Fibroblast of lung (primary cell): ENCODE data around the gene TMEM119. TPM values are rescaled to one million over a fixed set of nuclear protein-coding genes. Genes with fewer than 3 reads are reported as not detected.

ENCODE experiments used
- DNase-seq, 2 donors: peaks; one replicate each; pipeline versions ENCODE4 v3.0.0 to v3.0.0-alpha.2; 2010; ENCODE audit warnings: low read depth in 2 of 2
- H2AFZ ChIP-seq: 2 replicates; pipeline ENCODE4 v1.5.1; 2012; ENCODE audit warnings: low read length, control low read depth, inconsistent platforms
- H3K27ac ChIP-seq: 2 replicates; pipeline ENCODE4 v1.5.1; 2011; ENCODE audit warnings: low read length, control low read depth; ENCODE audit not compliant: insufficient read depth
- H3K27me3 ChIP-seq: 2 replicates; pipeline ENCODE4 v1.5.1; 2011; ENCODE audit warnings: mild to moderate bottlenecking, low read length; ENCODE audit not compliant: control insufficient read depth, insufficient read depth
- H3K36me3 ChIP-seq: 2 replicates; pipeline ENCODE4 v1.5.1; 2011; ENCODE audit warnings: low read length; ENCODE audit not compliant: control insufficient read depth, insufficient read depth
- H3K4me1 ChIP-seq: 2 replicates; pipeline ENCODE4 v1.5.1; 2011; ENCODE audit warnings: low read length; ENCODE audit not compliant: control insufficient read depth, insufficient read depth; ENCODE audit errors: extremely low read depth
- H3K4me2 ChIP-seq: 2 replicates; pipeline ENCODE4 v1.5.1; 2011; ENCODE audit warnings: low read length, control low read depth; ENCODE audit not compliant: insufficient read depth; ENCODE audit errors: extremely low read depth
- H3K4me3 ChIP-seq, 4 experiments: fragments of 200-600 bp in 1 of 4; sonication (generic) in 1 of 4; replicated peaks in 1 of 4; 2 replicates each; pipeline ENCODE4 v1.5.1; 2011 to 2016; ENCODE audit warnings: low read length in 4 of 4, low read depth in 3 of 4, mild to moderate bottlenecking in 3 of 4, control low read depth in 2 of 4, inconsistent platforms in 1 of 4, mixed read lengths in 1 of 4; ENCODE audit not compliant: insufficient read depth in 1 of 4; ENCODE audit errors: control extremely low read depth in 1 of 4
- H3K79me2 ChIP-seq: 2 replicates; pipeline ENCODE4 v1.5.1; 2012; ENCODE audit warnings: mild to moderate bottlenecking, low read length, inconsistent platforms; ENCODE audit not compliant: control insufficient read depth, insufficient read depth
- H3K9ac ChIP-seq: 2 replicates; pipeline ENCODE4 v1.5.1; 2011; ENCODE audit warnings: mild to moderate bottlenecking, low read length, control low read depth; ENCODE audit not compliant: insufficient read depth
- H3K9me3 ChIP-seq: 2 replicates; pipeline ENCODE4 v1.5.1; 2012; ENCODE audit warnings: low read depth, low read length; ENCODE audit not compliant: control insufficient read depth, insufficient read depth
- H4K20me1 ChIP-seq: 2 replicates; pipeline ENCODE4 v1.5.1; 2011; ENCODE audit warnings: low read length; ENCODE audit not compliant: control insufficient read depth, insufficient read depth; ENCODE audit errors: extremely low read depth
- CTCF ChIP-seq, 2 donors: IDR thresholded peaks in 1 of 2; conservative IDR thresholded peaks in 1 of 2; 1 replicate in 1 of 2; 2 replicates in 1 of 2; pipeline ENCODE4 v1.5.1; 2011 to 2012; ENCODE audit warnings: low read length in 2 of 2, control low read depth in 1 of 2, inconsistent platforms in 1 of 2, low read depth in 1 of 2, mild to moderate bottlenecking in 1 of 2
- EZH2 ChIP-seq: IDR thresholded peaks from 2 replicates; pipeline ENCODE4 v1.5.1; 2012; ENCODE audit warnings: low read length, control low read depth, mild to moderate bottlenecking; ENCODE audit errors: missing control alignments
- polyA plus RNA-seq, 2 donors: library from polyadenylated mRNA; depleted of rRNA in 1 of 2; stranded (reverse) in 1 of 2; unstranded in 1 of 2; fragments of >200 nt; gene quantifications; 2 replicates each; pipeline ENCODE4 v1.2.1, GENCODE V29; 2011 to 2012; ENCODE audit warnings: missing spikeins in 1 of 2
- total RNA-seq: library from RNA; depleted of rRNA; stranded (reverse); fragments of >200 nt; gene quantifications from 2 replicates; pipeline ENCODE4 v1.2.1, GENCODE V29; 2014

The TMEM119 gene
- total and polyA plus RNA-seq, 2 donors (not counting 1 experiment from before 2014, with no cell fraction given), result 154 to 358 TPM

- Histone ChIP-seq H3K9ac (no peak overlapping the region), H3K27me3 (no peaks in the 10 kb centered on the region), H4K20me1 (no peaks in the 10 kb centered on the region), H3K4me2 (no peak overlapping the region), H3K9me3 (no peaks in the 10 kb centered on the region), H3K27ac (no peak overlapping the region), H3K36me3 (no peaks in the 10 kb centered on the region), H3K4me1 (peaks cover 29% of the 10 kb centered on the region), H3K4me3 (no peak overlapping the region), H3K79me2 (no peaks in the 10 kb centered on the region), H2AFZ (no peak overlapping the region)
- TF ChIP-seq CTCF (conservative IDR thresholded peaks at IDR 0.05 in 1 of 2, IDR thresholded peaks at IDR 0.05 in 1 of 2; ENCODE audit: low read depth in 1 of 2, low read length in 2 of 2) (no peak), EZH2 (no peak)
- DNase-seq, result no peak
Observed at GRCh38 chr12:108627134-108627920, 29.4 kb upstream of the TMEM119 start.

DNA sequence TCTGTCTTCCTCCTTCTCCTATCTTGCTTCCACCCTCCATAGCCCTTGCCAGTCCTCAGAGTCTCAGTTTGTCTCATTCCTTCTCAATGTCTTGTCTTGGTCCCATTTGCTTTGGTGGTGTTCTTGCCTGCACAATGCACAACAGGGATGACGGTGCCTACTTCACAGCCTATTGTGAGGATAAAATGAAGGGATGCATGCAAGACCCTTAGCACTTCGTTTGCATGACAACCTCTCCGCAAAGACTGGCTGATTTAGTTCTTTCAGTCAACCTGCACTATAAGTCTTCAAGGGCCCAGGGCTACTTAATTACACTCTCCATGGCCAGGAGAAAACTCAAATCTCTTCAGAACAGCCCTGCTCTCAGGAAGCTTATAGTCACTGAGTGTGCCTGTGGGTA is 27.3 kb upstream of the TMEM119 start:
- Histone ChIP-seq H3K9me3 (no peaks in the 10 kb centered on the region), H3K36me3 (no peaks in the 10 kb centered on the region), H3K4me2 (no peak overlapping the region), H3K27ac (no peak overlapping the region), H3K79me2 (no peaks in the 10 kb centered on the region), H4K20me1 (no peaks in the 10 kb centered on the region), H3K4me1 (peaks cover 21% of the 10 kb centered on the region), H2AFZ (no peak overlapping the region), H3K27me3 (no peaks in the 10 kb centered on the region), H3K9ac (no peak overlapping the region), H3K4me3 (no peak overlapping the region)
- TF ChIP-seq CTCF (conservative IDR thresholded peaks at IDR 0.05 in 1 of 2, IDR thresholded peaks at IDR 0.05 in 1 of 2; ENCODE audit: low read depth in 1 of 2, low read length in 2 of 2), result no peak
- no peak for TF ChIP-seq EZH2
- no peak for DNase-seq

DNA sequence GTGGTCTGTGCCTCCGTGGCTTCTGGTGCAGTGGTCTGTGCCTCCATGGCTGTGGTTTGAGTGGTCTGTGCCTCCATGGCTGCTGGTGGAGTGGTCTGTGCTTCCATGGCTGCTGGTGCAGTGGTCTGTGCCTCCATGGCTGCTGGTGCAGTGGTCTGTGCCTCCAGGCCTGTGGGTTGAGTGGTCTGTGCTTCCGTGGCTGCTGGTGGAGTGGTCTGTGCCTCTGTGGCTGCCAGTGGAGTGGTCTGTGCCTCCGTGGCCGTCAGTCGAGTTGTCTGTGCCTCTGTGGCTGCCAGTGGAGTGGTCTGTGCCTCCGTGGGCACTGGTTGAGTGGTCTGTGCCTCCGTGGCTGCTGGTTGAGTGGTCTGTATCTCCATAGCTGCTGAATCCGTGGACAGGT is 25.7 kb upstream of the TMEM119 start:
- Histone ChIP-seq H2AFZ (no peak overlapping the region), H3K4me3 (no peak overlapping the region), H3K27me3 (no peaks in the 10 kb centered on the region), H3K4me2 (no peak overlapping the region), H3K36me3 (no peaks in the 10 kb centered on the region), H3K9ac (no peak overlapping the region), H3K27ac (no peak overlapping the region), H4K20me1 (no peaks in the 10 kb centered on the region), H3K4me1 (peaks cover 7% of the 10 kb centered on the region), H3K79me2 (no peaks in the 10 kb centered on the region), H3K9me3 (no peaks in the 10 kb centered on the region)
- no peak for DNase-seq
- no peak for TF ChIP-seq EZH2
- no peak for TF ChIP-seq CTCF (conservative IDR thresholded peaks at IDR 0.05 in 1 of 2, IDR thresholded peaks at IDR 0.05 in 1 of 2; ENCODE audit: low read depth in 1 of 2, low read length in 2 of 2)
